Endothelial cell of umbilical vein (primary cell): ENCODE data around the gene SLC35G3. TPM values are rescaled to one million over a fixed set of nuclear protein-coding genes. Genes with fewer than 3 reads are reported as not detected.

Source experiments
- BruUV-seq: library from RNA; stranded (reverse); fragments of 400-500 nt; replicated peaks from 2 replicates; lab custom pipeline; 2021; lab: Mats Ljungman, UMichigan
- CTCF ChIA-PET: fragments of 300-600, 350-600 bp; sonication (Branson Sonifier 250); formaldehyde crosslinking; loops from one replicate; lab custom pipeline; 2021; ENCODE audit warnings: antibody characterized with exemption, inconsistent platforms; lab: Charles Lee
- POLR2A ChIA-PET: fragments of 300-600, 350-600 bp; sonication (Branson Sonifier 250); formaldehyde crosslinking; loops from one replicate; lab custom pipeline; 2021; ENCODE audit warnings: antibody characterized with exemption, inconsistent platforms; lab: Charles Lee
- DNase-seq: peaks from one replicate; pipeline ENCODE4 v3.0.0-alpha.2; 2011; ENCODE audit warnings: low read depth, low spot score
- FAIRE-seq: peaks from 2 replicates; lab custom pipeline; 2011; peaks lifted over from hg19 to GRCh38; lab: Jason Lieb, UNC
- H2AFZ ChIP-seq: 2 replicates; pipeline ENCODE4 v1.6.0; 2012; ENCODE audit warnings: low read depth, low read length, control low read depth, inconsistent platforms
- H3K27ac ChIP-seq: 2 replicates; pipeline ENCODE4 v1.5.1; 2011; ENCODE audit warnings: low read depth, mild to moderate bottlenecking, control low read depth, low read length, moderate library complexity; ENCODE audit not compliant: insufficient read depth
- H3K27me3 ChIP-seq, 2 experiments: 2 replicates each; pipeline versions ENCODE4 v1.6.0 to v1.6.1; 2011; ENCODE audit warnings: low read length in 2 of 2, mixed read lengths in 1 of 2; ENCODE audit not compliant: control insufficient read depth in 2 of 2, insufficient read depth in 2 of 2
- H3K36me3 ChIP-seq, 2 experiments: 2 replicates in 1 of 2; 3 replicates in 1 of 2; pipeline ENCODE4 v1.5.1; 2011; ENCODE audit warnings: low read length in 2 of 2, mild to moderate bottlenecking in 1 of 2, moderate library complexity in 1 of 2; ENCODE audit not compliant: control insufficient read depth in 2 of 2, insufficient read depth in 2 of 2; ENCODE audit errors: extremely low read depth in 1 of 2
- H3K4me1 ChIP-seq: 3 replicates; pipeline ENCODE4 v1.5.1; 2011; ENCODE audit warnings: mild to moderate bottlenecking, low read length; ENCODE audit not compliant: control insufficient read depth, insufficient read depth; ENCODE audit errors: extremely low read depth
- H3K4me2 ChIP-seq: 2 replicates; pipeline ENCODE4 v1.6.1; 2011; ENCODE audit warnings: low read length, control low read depth, mixed read lengths; ENCODE audit not compliant: insufficient read depth
- H3K4me3 ChIP-seq, 3 experiments: fragments of 200-600 bp in 1 of 3; sonication (generic), shearing (Covaris generic) in 1 of 3; replicated peaks in 1 of 3; 2 replicates each; pipeline ENCODE4 v1.5.1; 2011 to 2016; ENCODE audit warnings: control low read depth in 3 of 3, low read length in 3 of 3, mild to moderate bottlenecking in 2 of 3, inconsistent platforms in 1 of 3, low read depth in 1 of 3, moderate library complexity in 1 of 3; ENCODE audit not compliant: insufficient read depth in 1 of 3
- H3K79me2 ChIP-seq: 2 replicates; pipeline ENCODE4 v1.6.0; 2012; ENCODE audit warnings: low read length, inconsistent platforms; ENCODE audit not compliant: control insufficient read depth, insufficient read depth
- H3K9ac ChIP-seq: replicated peaks from 2 replicates; pipeline ENCODE3; 2011; ENCODE audit warnings: low read length, control low read depth; ENCODE audit not compliant: insufficient read depth; ENCODE audit errors: extremely low read depth
- H3K9me1 ChIP-seq: replicated peaks from 3 replicates; pipeline ENCODE4 v1.6.0; 2011; ENCODE audit warnings: mild to moderate bottlenecking, low read length; ENCODE audit not compliant: control insufficient read depth, insufficient read depth; ENCODE audit errors: extremely low read depth
- H3K9me3 ChIP-seq: replicated peaks from 2 replicates; pipeline ENCODE4 v1.5.1; 2012; ENCODE audit warnings: low read length, inconsistent platforms; ENCODE audit not compliant: control insufficient read depth, insufficient read depth
- H4K20me1 ChIP-seq: replicated peaks from 2 replicates; pipeline ENCODE3; 2011; ENCODE audit warnings: mild to moderate bottlenecking, low read length; ENCODE audit not compliant: control insufficient read depth, insufficient read depth; ENCODE audit errors: extremely low read depth
- EZH2 ChIP-seq: IDR thresholded peaks from 2 replicates; pipeline ENCODE4 v1.6.1; 2012; ENCODE audit warnings: borderline replicate concordance, low read depth, mild to moderate bottlenecking, moderate library complexity, low read length, inconsistent platforms; ENCODE audit not compliant: severe bottlenecking
- FOS ChIP-seq: IDR thresholded peaks from 2 replicates; pipeline ENCODE4 v1.6.1; 2011; ENCODE audit warnings: mild to moderate bottlenecking, low read length, moderate library complexity, borderline replicate concordance; ENCODE audit not compliant: insufficient read depth
- GATA2 ChIP-seq: IDR thresholded peaks from 2 replicates; pipeline ENCODE4 v1.7.0; 2011; ENCODE audit warnings: low read depth, mild to moderate bottlenecking, moderate library complexity, mixed read lengths, low read length; ENCODE audit not compliant: insufficient read length, insufficient read depth
- JUN ChIP-seq: IDR thresholded peaks from 2 replicates; pipeline ENCODE4 v1.6.1; 2011; ENCODE audit warnings: borderline replicate concordance, low read depth; ENCODE audit not compliant: insufficient read length, insufficient read depth
- MYC ChIP-seq: IDR thresholded peaks from one replicate; pipeline ENCODE4 v1.6.1; 2011; ENCODE audit warnings: mild to moderate bottlenecking, low read depth, low read length
- POLR2A ChIP-seq: IDR thresholded peaks from 2 replicates; pipeline ENCODE4 v1.6.1; 2012; ENCODE audit warnings: low read depth, mild to moderate bottlenecking, control low read depth, low read length
- POLR2AphosphoS5 ChIP-seq: IDR thresholded peaks from 2 replicates; pipeline ENCODE4 v1.6.1; 2012; ENCODE audit warnings: low read depth, mild to moderate bottlenecking, control low read depth, low read length, moderate library complexity; ENCODE audit not compliant: insufficient read depth
- dilution Hi-C: fragments of 300-500 bp; cut with MboI; formaldehyde crosslinking; loops from one replicate; pipeline ENCODE4 v1.15.0; 2019; ENCODE audit warnings: low sequenced_read_pairs; ENCODE audit not compliant: extremely low pct_ligation_motif_present
- intact Hi-C: fragments of 100-400 bp; cut with micrococcal nuclease; formaldehyde crosslinking; loops from one replicate; pipeline ENCODE4 v1.10.0; 2022
- polyA plus RNA-seq, 4 experiments: library from polyadenylated mRNA; depleted of rRNA in 3 of 4; stranded (reverse) in 3 of 4; unstranded in 1 of 4; fragments of >200 nt; gene quantifications; 2 replicates each; pipeline versions ENCODE4 v1.2.1 to v1.2.3, GENCODE V29; 2011 to 2012; ENCODE audit warnings: missing spikeins in 1 of 4
- total RNA-seq: library from RNA; stranded (reverse); gene quantifications from 2 replicates; pipeline ENCODE4 v1.2.3, GENCODE V29; 2021
- TF ChIP-seq, protein P1 (sequence below), 2 donors: IDR thresholded peaks; 1 replicate in 1 of 2; 2 replicates in 1 of 2; pipeline ENCODE4 v1.5.1; 2011; ENCODE audit warnings: low read length in 2 of 2, mild to moderate bottlenecking in 2 of 2, moderate library complexity in 2 of 2, control low read depth in 1 of 2, inconsistent platforms in 1 of 2, low read depth in 1 of 2; ENCODE audit not compliant: insufficient read depth in 1 of 2; ENCODE audit errors: extremely low read depth in 1 of 2
- TF ChIP-seq, protein P2 (sequence below): IDR thresholded peaks from 2 replicates; pipeline ENCODE4 v1.6.1; 2011; ENCODE audit not compliant: insufficient read depth, insufficient read length

The SLC35G3 gene
- total and polyA plus RNA-seq, 2 donors (not counting 3 experiments of a cell fraction or from before 2014, with no cell fraction given) = not detected

DNA sequence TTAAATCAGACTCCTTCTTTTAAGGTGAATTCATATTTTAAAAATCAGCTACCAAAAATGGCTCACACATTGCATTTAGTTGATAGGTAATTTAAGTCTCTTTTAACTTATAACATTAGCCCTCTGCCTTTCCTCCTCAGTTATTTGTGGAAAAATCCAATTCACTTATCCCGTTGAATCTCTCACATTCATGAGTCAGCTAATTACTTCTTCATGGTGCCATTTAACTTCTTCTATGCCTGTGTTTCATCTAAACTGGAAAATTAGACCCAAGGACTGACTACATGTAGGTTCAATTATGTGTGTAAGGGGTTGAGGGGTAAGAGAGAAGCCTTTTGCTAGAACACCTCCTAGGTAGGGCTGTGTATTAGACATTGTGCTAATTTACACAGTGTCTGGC, 30.2 kb upstream of the SLC35G3 start:
- no TSS peak for BruUV-seq
- intact Hi-C loops = no loop called here
- Histone ChIP-seq H3K9ac (no peak overlapping the region), H3K79me2 (no peaks in the 10 kb centered on the region), H3K9me3 (no peaks in the 10 kb centered on the region), H2AFZ (no peak overlapping the region), H3K4me2 (no peak overlapping the region), H3K4me1 (no peaks in the 10 kb centered on the region), H3K36me3 (no peaks in the 10 kb centered on the region), H3K4me3 (no peak overlapping the region), H3K27ac (no peak overlapping the region), H3K9me1 (no peaks in the 10 kb centered on the region), H3K27me3 (peaks cover 6 to 7% of the 10 kb centered on the region in 2 experiments), H4K20me1 (no peaks in the 10 kb centered on the region)
- FAIRE-seq = no peak
- DNase-seq = no peak
- dilution Hi-C loops = no loop called here
- POLR2A ChIA-PET = no interaction called here
- TF ChIP-seq, protein P1, sequence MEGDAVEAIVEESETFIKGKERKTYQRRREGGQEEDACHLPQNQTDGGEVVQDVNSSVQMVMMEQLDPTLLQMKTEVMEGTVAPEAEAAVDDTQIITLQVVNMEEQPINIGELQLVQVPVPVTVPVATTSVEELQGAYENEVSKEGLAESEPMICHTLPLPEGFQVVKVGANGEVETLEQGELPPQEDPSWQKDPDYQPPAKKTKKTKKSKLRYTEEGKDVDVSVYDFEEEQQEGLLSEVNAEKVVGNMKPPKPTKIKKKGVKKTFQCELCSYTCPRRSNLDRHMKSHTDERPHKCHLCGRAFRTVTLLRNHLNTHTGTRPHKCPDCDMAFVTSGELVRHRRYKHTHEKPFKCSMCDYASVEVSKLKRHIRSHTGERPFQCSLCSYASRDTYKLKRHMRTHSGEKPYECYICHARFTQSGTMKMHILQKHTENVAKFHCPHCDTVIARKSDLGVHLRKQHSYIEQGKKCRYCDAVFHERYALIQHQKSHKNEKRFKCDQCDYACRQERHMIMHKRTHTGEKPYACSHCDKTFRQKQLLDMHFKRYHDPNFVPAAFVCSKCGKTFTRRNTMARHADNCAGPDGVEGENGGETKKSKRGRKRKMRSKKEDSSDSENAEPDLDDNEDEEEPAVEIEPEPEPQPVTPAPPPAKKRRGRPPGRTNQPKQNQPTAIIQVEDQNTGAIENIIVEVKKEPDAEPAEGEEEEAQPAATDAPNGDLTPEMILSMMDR (IDR thresholded peaks at IDR 0.05; ENCODE audit: extremely low read depth in 1 of 2, insufficient read depth in 1 of 2, low read depth in 1 of 2, low read length in 2 of 2) = no peak
- CTCF ChIA-PET = interaction anchor here (0.6 kb wide), 1 partner anchor 365 kb away, joined by 4 read pairs; no protein-coding TSS in a partner anchor

DNA sequence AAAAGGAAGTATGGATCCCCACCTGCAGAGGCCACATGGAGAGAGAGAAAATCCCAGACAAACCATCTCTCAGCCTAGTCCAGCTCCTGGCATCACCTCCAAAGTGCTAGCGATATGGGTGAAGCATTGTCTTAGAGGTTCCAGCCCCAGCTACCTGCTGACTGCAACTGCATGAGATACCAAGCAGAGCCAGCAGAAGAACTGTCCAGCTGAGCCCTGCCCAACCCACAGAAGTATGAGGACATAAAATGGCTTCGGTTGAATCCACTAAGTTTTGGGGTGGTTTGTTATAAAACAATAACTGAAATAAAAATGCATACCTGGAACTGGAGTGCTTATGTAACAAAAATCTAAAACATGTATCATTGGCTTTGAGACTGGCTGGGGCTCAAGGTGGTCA, 28.3 kb upstream of the SLC35G3 start:
- dilution Hi-C loops = no loop called here

More for the DNA sequence above, 28.3 kb upstream of the SLC35G3 start:
- H3K9me3 ChIP-seq = no peaks in the 10 kb centered on the region
- POLR2A ChIA-PET = no interaction called here
- H3K9me1 ChIP-seq = no peaks in the 10 kb centered on the region
- no peaks in the 10 kb centered on the region for H3K4me1 ChIP-seq
- no peak for DNase-seq
- H3K79me2 ChIP-seq = no peaks in the 10 kb centered on the region
- CTCF ChIA-PET = interaction anchor here (0.9 to 1.2 kb wide), 2 partner anchors 11 to 317 kb away, joined by 3 to 5 read pairs; no protein-coding TSS in a partner anchor
- H3K4me3 ChIP-seq = no peak overlapping the region
- no TSS peak for BruUV-seq
- TF ChIP-seq POLR2A (no peak), POLR2AphosphoS5 (no peak), GATA2 (no peak), MYC (no peak), JUN (no peak), FOS (no peak), EZH2 (no peak)
- TF ChIP-seq, protein P1 (IDR thresholded peaks at IDR 0.05; ENCODE audit: extremely low read depth in 1 of 2, insufficient read depth in 1 of 2, low read depth in 1 of 2, low read length in 2 of 2) = no peak
- TF ChIP-seq, protein P2, sequence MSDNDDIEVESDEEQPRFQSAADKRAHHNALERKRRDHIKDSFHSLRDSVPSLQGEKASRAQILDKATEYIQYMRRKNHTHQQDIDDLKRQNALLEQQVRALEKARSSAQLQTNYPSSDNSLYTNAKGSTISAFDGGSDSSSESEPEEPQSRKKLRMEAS = no peak
- H3K27ac ChIP-seq = no peak overlapping the region
- intact Hi-C loops = no loop called here
- peaks cover 6 to 7% of the 10 kb centered on the region in 2 experiments for H3K27me3 ChIP-seq
- FAIRE-seq = no peak
- no peaks in the 10 kb centered on the region for H4K20me1 ChIP-seq
- H3K4me2 ChIP-seq = no peak overlapping the region
- no peaks in the 10 kb centered on the region for H3K36me3 ChIP-seq
- H3K9ac ChIP-seq = no peak overlapping the region
- no peak overlapping the region for H2AFZ ChIP-seq
